ENCODE measurements around the gene TICAM1. TPM values are rescaled to one million over a fixed set of nuclear protein-coding genes. Genes with fewer than 3 reads are reported as not detected.

The TICAM1 gene
- total and polyA plus RNA-seq, 2 of the 13 experiments (the other 11 are each of a cell fraction or from before 2014, with no cell fraction given) = 0.33 to 0.95 TPM

DNA sequence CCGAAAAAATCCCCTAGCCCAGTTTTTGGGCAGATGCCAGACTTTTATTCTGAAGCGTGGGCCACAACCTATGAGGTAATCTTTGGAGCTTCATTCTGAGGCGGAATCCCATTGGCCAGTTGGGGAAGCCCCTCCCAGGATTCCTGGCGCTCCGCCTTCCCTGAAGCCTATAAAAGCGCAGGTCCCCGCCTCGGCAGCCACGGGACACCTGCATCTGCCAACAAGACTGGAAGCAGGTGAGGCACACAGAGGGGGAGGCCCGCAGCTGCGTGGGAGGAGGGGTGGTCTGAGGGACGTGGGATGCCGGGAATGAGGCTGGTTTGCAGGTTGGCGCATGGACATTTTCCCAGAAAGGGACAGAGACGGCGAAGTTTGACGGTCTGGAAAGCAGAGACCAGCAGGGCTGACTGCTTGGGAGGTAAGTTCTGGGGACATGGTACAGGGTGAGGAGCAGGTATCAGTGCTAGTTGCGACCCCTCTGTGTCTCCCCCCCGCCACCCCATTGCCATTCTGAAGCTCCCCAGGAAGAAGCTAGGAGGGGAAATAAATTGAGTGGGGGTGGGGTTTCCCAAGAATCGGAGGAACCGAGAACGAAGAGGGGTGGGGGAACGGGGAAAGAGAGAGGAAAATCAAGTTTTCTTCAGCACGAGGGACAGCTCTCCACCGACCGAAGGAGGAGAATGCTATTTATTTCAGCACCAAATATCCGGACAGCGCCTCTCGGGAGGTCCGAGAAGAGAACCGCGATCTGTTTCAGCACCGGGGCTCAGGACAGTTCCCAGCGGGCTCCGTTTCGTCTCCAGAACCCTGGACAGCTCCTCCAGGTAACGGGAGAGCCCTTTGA is 62.4 kb downstream of the TICAM1 start (continued):
- peak; percentile 100 for TF ChIP-seq CCDC6 (CRISPR knock-in tag; IDR thresholded peaks at IDR 0.05)
- peak; percentile 100 for TF ChIP-seq ZNF446 (CRISPR knock-in tag; IDR thresholded peaks at IDR 0.05)
- peak; percentile 98 for TF ChIP-seq MED1 (CRISPR knock-in tag; IDR thresholded peaks at IDR 0.05)
- TF ChIP-seq, protein P1, sequence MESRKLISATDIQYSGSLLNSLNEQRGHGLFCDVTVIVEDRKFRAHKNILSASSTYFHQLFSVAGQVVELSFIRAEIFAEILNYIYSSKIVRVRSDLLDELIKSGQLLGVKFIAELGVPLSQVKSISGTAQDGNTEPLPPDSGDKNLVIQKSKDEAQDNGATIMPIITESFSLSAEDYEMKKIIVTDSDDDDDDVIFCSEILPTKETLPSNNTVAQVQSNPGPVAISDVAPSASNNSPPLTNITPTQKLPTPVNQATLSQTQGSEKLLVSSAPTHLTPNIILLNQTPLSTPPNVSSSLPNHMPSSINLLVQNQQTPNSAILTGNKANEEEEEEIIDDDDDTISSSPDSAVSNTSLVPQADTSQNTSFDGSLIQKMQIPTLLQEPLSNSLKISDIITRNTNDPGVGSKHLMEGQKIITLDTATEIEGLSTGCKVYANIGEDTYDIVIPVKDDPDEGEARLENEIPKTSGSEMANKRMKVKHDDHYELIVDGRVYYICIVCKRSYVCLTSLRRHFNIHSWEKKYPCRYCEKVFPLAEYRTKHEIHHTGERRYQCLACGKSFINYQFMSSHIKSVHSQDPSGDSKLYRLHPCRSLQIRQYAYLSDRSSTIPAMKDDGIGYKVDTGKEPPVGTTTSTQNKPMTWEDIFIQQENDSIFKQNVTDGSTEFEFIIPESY (CRISPR knock-in tag; IDR thresholded peaks at IDR 0.05) = peak; percentile 95
- no peak for TF ChIP-seq SUZ12 (IDR thresholded peaks at IDR 0.05; ENCODE audit: low read depth, low read length)
- TF ChIP-seq ISL2 (CRISPR knock-in tag; IDR thresholded peaks at IDR 0.05) = peak; percentile 99
- TF ChIP-seq, protein P2, sequence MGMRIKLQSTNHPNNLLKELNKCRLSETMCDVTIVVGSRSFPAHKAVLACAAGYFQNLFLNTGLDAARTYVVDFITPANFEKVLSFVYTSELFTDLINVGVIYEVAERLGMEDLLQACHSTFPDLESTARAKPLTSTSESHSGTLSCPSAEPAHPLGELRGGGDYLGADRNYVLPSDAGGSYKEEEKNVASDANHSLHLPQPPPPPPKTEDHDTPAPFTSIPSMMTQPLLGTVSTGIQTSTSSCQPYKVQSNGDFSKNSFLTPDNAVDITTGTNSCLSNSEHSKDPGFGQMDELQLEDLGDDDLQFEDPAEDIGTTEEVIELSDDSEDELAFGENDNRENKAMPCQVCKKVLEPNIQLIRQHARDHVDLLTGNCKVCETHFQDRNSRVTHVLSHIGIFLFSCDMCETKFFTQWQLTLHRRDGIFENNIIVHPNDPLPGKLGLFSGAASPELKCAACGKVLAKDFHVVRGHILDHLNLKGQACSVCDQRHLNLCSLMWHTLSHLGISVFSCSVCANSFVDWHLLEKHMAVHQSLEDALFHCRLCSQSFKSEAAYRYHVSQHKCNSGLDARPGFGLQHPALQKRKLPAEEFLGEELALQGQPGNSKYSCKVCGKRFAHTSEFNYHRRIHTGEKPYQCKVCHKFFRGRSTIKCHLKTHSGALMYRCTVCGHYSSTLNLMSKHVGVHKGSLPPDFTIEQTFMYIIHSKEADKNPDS (CRISPR knock-in tag; IDR thresholded peaks at IDR 0.05) = peak; percentile 99
- TF ChIP-seq ETS1 (CRISPR knock-in tag; IDR thresholded peaks at IDR 0.05) = peak; percentile 100
- peak; percentile 100 for TF ChIP-seq ZNF264 (CRISPR knock-in tag; IDR thresholded peaks at IDR 0.05)
- peak; percentile 72; the same call in 1 of the 2 replicates for TF ChIP-seq GTF3A (CRISPR knock-in tag; conservative IDR thresholded peaks at IDR 0.05)
- peak; percentile 100 for TF ChIP-seq ZNF503 (CRISPR knock-in tag; IDR thresholded peaks at IDR 0.05)
- TF ChIP-seq, protein P3, sequence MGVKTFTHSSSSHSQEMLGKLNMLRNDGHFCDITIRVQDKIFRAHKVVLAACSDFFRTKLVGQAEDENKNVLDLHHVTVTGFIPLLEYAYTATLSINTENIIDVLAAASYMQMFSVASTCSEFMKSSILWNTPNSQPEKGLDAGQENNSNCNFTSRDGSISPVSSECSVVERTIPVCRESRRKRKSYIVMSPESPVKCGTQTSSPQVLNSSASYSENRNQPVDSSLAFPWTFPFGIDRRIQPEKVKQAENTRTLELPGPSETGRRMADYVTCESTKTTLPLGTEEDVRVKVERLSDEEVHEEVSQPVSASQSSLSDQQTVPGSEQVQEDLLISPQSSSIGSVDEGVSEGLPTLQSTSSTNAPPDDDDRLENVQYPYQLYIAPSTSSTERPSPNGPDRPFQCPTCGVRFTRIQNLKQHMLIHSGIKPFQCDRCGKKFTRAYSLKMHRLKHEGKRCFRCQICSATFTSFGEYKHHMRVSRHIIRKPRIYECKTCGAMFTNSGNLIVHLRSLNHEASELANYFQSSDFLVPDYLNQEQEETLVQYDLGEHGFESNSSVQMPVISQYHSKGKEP (CRISPR knock-in tag; IDR thresholded peaks at IDR 0.05) = peak; percentile 100
- TF ChIP-seq ZNF101 (CRISPR knock-in tag; IDR thresholded peaks at IDR 0.05; ENCODE audit: borderline replicate concordance, low read depth) = peak; percentile 100
- TF ChIP-seq EZH2 (conservative IDR thresholded peaks at IDR 0.05; ENCODE audit: low read depth, low read length) = no peak
- peak; percentile 100 for TF ChIP-seq KLF13 (CRISPR knock-in tag; IDR thresholded peaks at IDR 0.05)
- peak; percentile 97 for TF ChIP-seq CENPX (CRISPR knock-in tag; IDR thresholded peaks at IDR 0.05)
- TF ChIP-seq, protein P4, sequence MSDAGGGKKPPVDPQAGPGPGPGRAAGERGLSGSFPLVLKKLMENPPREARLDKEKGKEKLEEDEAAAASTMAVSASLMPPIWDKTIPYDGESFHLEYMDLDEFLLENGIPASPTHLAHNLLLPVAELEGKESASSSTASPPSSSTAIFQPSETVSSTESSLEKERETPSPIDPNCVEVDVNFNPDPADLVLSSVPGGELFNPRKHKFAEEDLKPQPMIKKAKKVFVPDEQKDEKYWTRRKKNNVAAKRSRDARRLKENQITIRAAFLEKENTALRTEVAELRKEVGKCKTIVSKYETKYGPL (CRISPR knock-in tag; IDR thresholded peaks at IDR 0.05) = peak; percentile 100
- TF ChIP-seq, protein P5, sequence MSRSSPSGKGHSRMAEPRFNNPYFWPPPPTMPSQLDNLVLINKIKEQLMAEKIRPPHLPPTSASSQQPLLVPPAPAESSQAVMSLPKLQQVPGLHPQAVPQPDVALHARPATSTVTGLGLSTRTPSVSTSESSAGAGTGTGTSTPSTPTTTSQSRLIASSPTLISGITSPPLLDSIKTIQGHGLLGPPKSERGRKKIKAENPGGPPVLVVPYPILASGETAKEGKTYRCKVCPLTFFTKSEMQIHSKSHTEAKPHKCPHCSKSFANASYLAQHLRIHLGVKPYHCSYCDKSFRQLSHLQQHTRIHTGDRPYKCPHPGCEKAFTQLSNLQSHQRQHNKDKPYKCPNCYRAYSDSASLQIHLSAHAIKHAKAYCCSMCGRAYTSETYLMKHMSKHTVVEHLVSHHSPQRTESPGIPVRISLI (CRISPR knock-in tag; IDR thresholded peaks at IDR 0.05; ENCODE audit: borderline replicate concordance) = peak; percentile 87

Measured in HepG2 (cell line).